Germinal center (tissue), 1 donor: ENCODE data around the gene NCAN.
"Not testable (repeated sequence)": the region's sequence is repeated elsewhere in the genome, so short reads cannot be mapped to it uniquely, and the experiment has no call there.

Experiments used
- DNase-seq: peaks from one replicate; pipeline ENCODE4 v3.0.0; 2012; ENCODE audit warnings: mixed read lengths, low spot score

Gene NCAN

GRCh38 chr19:19193926-19194325, 17.8 kb upstream of the NCAN start:
- DNase-seq = no peak

GRCh38 chr19:19201697-19202630, 9.8 kb upstream of the NCAN start:
- DNase-seq = no peak

GRCh38 chr19:19202707-19203011, 9.1 kb upstream of the NCAN start:
- DNase-seq = no peak

GRCh38 chr19:19203012-19203856, 8.5 kb upstream of the NCAN start, which contains the start of gene NR2C2AP:
Gene NR2C2AP (minus strand): TSS chr19:19203414. CDS start chr19:19203060, 354 bp downstream.
- peak; percentile 98 for DNase-seq

GRCh38 chr19:19204181-19204580, 7.6 kb upstream of the NCAN start:
- no peak for DNase-seq

- DNase-seq = no peak
These were observed 6.0 kb upstream of the NCAN start for GRCh38 chr19:19205416-19206410.

GRCh38 chr19:19206938-19207337, 4.8 kb upstream of the NCAN start:
- no peak for DNase-seq

- DNase-seq = no peak
These were observed 3.9 kb upstream of the NCAN start for GRCh38 chr19:19207637-19208572.

GRCh38 chr19:19209372-19209771, 2.4 kb upstream of the NCAN start:
- no peak for DNase-seq

- DNase-seq = no peak
These were observed 1.2 kb downstream of the NCAN start for GRCh38 chr19:19212916-19213315.

GRCh38 chr19:19213426-19214158, 1.8 kb downstream of the NCAN start:
- no peak for DNase-seq

- DNase-seq = no peak
These were observed 2.4 kb downstream of the NCAN start for GRCh38 chr19:19214159-19214490.

GRCh38 chr19:19214892-19215291, 3.1 kb downstream of the NCAN start:
- no peak for DNase-seq

GRCh38 chr19:19215792-19216191, 4.0 kb downstream of the NCAN start:
- no peak for DNase-seq

- no peak for DNase-seq
These were observed 5.3 kb downstream of the NCAN start for GRCh38 chr19:19217099-19217498.

GRCh38 chr19:19218911-19219310, 7.2 kb downstream of the NCAN start:
- DNase-seq = no peak

GRCh38 chr19:19221000-19221399, 9.2 kb downstream of the NCAN start:
- not testable (repeated sequence) for DNase-seq

GRCh38 chr19:19223060-19223459, 11.3 kb downstream of the NCAN start:
- no peak for DNase-seq

- no peak for DNase-seq
These were observed 11.9 kb downstream of the NCAN start for GRCh38 chr19:19223636-19224035.
